GM10266 (cell line): ENCODE data around the gene CAPN8.

Experiments used
- DNase-seq: peaks from one replicate; pipeline ENCODE4 v3.0.0; 2012; ENCODE audit errors: extremely low spot score
- CTCF ChIP-seq: IDR thresholded peaks from 2 replicates; pipeline ENCODE4 v1.5.1; 2012; ENCODE audit warnings: mild to moderate bottlenecking, low read depth; ENCODE audit not compliant: control insufficient read depth, insufficient read depth; ENCODE audit errors: missing control alignments

Gene CAPN8

GRCh38 chr1:223553957-223554356 is 111.5 kb downstream of the CAPN8 start:
- no peak for TF ChIP-seq CTCF

GRCh38 chr1:223551610-223552009 is 113.9 kb downstream of the CAPN8 start:
- no peak for TF ChIP-seq CTCF

More at GRCh38 chr1:223553957-223554356, 111.5 kb downstream of the CAPN8 start:
- DNase-seq = no peak

DNA sequence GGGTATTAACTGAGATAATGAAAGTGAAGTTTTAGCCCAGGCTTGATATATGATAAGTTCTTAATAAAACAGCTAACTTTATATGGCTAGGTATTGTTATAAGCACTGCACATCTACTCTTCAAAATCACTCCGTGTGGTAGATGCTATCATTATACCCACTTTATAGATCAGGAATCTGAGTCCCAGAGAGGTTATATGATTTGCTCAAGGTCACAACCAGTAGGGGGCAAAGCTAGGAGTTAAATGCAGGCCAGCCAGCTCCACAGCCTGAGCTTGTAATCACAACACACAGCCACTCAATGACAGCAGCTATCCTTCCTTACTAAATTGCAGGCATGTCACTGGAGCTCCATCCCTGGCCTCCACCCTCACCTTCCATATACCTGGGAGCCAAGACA is 115.8 kb downstream of the CAPN8 start:
- TF ChIP-seq CTCF = no peak
- DNase-seq = no peak

More at GRCh38 chr1:223551610-223552009, 113.9 kb downstream of the CAPN8 start:
- no peak for DNase-seq

- no peak for DNase-seq
- TF ChIP-seq CTCF = no peak
Measured at GRCh38 chr1:223547316-223548114, 118.0 kb downstream of the CAPN8 start.

GRCh38 chr1:223545343-223545742 is 120.2 kb downstream of the CAPN8 start:
- DNase-seq = no peak
- TF ChIP-seq CTCF = no peak

DNA sequence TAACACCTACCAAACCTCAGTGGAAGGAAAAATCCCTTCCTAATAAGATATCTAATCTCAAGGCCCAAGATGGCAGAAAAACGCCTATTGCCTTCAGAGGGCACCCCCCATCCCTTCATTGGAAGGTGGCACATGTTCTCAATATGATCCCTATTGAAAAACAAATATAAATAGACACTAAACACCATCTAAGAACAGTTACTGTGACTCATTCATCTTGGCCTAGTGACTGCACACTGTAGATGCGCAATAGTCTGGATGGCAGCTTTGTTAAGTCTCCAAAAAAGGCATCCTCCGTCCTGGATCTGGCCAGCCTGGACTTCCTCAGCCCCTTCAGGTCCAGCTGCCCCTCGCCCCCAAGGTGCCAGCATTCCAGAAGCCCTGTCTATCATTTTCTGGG is 121.9 kb downstream of the CAPN8 start:
- no peak for DNase-seq
- no peak for TF ChIP-seq CTCF

DNA sequence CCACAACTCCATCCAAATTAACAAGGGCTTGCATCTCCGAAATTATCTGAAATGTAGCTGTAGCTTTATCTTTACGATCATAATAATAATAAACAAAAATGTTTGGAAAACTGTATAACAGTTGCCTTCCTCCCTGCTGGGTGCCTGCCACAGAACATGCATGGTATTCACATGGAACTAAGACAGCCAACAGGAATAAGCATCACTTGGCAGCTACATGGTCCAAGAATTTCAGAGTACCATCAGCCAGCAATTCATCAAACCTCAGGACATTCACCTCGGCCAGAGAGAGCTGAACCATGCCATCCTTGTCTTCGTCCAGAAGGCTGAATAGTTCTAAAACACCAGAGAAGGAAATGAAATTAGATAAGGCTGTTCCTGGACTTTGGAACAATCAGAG is 122.7 kb downstream of the CAPN8 start:
- TF ChIP-seq CTCF = no peak
- no peak for DNase-seq
